ENCODE measurements around the gene GRID2. TPM values are rescaled to one million over a fixed set of nuclear protein-coding genes. Genes with fewer than 3 reads are reported as not detected.

The GRID2 gene
- total RNA-seq, 1 donor from 2014 or later, result not detected

DNA sequence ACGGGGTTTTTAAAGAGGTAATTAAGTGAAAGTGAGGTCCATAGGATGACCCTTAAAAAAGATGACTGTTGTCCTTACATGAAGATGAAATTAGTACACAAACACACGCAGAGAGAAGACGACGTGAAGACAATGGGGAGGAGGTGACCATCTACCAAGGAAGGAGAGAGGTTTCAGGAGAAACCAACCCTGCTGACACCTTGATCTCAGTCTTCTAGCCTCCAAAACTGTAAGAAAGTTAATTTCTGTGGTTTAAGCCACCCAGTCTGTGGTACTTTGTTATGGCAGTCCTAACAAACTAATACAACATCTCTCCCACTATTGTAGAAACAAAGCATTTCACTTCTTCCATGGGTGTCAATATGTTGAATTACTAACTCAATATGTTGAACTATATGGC is 1385.2 kb downstream of the GRID2 start:
- TF ChIP-seq, protein P1, sequence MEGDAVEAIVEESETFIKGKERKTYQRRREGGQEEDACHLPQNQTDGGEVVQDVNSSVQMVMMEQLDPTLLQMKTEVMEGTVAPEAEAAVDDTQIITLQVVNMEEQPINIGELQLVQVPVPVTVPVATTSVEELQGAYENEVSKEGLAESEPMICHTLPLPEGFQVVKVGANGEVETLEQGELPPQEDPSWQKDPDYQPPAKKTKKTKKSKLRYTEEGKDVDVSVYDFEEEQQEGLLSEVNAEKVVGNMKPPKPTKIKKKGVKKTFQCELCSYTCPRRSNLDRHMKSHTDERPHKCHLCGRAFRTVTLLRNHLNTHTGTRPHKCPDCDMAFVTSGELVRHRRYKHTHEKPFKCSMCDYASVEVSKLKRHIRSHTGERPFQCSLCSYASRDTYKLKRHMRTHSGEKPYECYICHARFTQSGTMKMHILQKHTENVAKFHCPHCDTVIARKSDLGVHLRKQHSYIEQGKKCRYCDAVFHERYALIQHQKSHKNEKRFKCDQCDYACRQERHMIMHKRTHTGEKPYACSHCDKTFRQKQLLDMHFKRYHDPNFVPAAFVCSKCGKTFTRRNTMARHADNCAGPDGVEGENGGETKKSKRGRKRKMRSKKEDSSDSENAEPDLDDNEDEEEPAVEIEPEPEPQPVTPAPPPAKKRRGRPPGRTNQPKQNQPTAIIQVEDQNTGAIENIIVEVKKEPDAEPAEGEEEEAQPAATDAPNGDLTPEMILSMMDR (conservative IDR thresholded peaks at IDR 0.05; ENCODE audit: low read depth, low read length), result no peak
- no peak for DNase-seq (ENCODE audit: low read depth)
- H3K4me3 ChIP-seq (ENCODE audit: low read depth, low read length), result no peak overlapping the region

DNA sequence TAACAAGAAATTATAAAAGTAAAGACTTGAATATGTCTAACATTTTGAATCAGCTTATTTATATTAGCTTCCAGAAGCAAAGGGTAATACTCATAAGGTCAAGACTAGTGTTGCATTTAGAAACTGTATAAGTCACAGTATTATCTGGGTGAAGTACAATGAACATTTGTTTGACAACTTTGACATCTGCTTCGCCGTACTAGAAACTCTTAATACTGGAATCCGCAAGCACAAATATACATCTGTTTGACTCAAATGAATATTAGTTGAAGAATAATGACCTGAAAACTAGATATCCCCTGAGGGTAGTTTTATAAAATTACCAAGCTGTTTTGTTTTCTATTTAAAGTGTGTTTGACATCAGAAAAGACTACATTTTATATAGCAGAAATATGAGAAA is 1389.4 kb downstream of the GRID2 start:
- no peak overlapping the region for H3K4me3 ChIP-seq (ENCODE audit: low read depth, low read length)
- TF ChIP-seq, protein P1 (conservative IDR thresholded peaks at IDR 0.05; ENCODE audit: low read depth, low read length), result no peak
- DNase-seq (ENCODE audit: low read depth), result no peak

- no peak for DNase-seq (ENCODE audit: low read depth)
- TF ChIP-seq, protein P1 (conservative IDR thresholded peaks at IDR 0.05; ENCODE audit: low read depth, low read length), result no peak
- no peak overlapping the region for H3K4me3 ChIP-seq (ENCODE audit: low read depth, low read length)
These were observed 1394.9 kb downstream of the GRID2 start for GRCh38 chr4:93698686-93699085.

DNA sequence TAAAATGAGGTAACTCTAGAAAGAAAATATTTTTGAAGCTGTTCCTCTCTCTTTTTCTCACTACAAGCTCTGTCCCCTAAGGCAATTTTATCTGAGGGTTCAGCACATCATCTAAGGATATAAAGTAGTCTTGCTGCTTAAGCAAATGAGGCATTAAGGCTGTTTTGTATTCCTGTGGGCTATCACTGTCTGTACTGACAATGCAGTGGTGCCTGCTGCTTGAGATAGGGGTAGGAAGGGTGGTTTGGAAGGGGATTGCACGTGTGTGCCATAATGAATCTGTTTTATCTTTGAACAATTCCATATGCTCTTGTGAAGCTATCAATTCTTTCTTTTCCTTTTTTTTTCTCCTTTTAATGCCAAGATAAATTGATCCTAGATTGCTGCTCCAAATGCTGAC is 1396.8 kb downstream of the GRID2 start:
- TF ChIP-seq, protein P1 (conservative IDR thresholded peaks at IDR 0.05; ENCODE audit: low read depth, low read length), result no peak
- DNase-seq (ENCODE audit: low read depth), result no peak
- H3K4me3 ChIP-seq (ENCODE audit: low read depth, low read length), result no peak overlapping the region

DNA sequence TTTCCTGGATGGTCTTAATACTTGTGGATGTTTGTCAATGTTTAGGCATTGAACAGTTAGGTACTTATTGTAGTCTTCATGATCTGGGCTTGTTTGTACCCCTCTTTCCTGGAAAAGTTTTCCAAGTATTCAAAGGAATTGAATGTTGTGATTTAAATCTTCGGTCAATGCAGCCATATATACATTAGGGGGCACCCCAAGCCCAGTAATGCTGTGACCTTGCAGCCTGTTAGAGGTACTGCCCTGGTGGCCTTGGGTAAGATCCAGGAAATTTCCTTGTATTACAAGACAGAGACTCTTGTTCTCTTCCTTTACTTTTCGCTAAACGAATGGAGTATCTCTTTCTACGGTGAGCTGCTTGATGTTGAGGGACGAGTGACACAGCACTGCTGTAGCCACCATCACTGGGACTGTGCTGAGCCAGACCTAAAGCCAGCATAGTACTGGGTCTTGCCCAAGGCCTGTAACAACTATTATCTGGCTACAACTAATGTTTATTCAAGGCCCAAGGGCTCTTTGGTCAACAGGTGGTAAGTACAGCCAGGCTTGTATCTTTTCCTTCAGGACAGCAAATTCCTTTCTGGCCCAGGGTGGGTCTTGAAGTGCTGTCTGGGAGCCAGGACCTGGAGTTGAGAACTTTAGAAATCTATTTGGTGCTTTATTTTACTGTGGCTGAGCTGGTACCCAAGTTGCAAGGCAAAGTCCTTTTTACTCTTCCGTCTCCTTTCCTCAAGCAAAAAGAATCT is 1406.5 kb downstream of the GRID2 start:
- TF ChIP-seq, protein P1 (conservative IDR thresholded peaks at IDR 0.05; ENCODE audit: low read depth, low read length), result peak; percentile 13
- H3K4me3 ChIP-seq (ENCODE audit: low read depth, low read length), result no peak overlapping the region
- DNase-seq (ENCODE audit: low read depth), result no peak

- H3K4me3 ChIP-seq (ENCODE audit: low read depth, low read length), result no peak overlapping the region
- TF ChIP-seq, protein P1 (conservative IDR thresholded peaks at IDR 0.05; ENCODE audit: low read depth, low read length), result no peak
- DNase-seq (ENCODE audit: low read depth), result no peak
These were observed 1407.2 kb downstream of the GRID2 start for GRCh38 chr4:93710847-93711430.

DNA sequence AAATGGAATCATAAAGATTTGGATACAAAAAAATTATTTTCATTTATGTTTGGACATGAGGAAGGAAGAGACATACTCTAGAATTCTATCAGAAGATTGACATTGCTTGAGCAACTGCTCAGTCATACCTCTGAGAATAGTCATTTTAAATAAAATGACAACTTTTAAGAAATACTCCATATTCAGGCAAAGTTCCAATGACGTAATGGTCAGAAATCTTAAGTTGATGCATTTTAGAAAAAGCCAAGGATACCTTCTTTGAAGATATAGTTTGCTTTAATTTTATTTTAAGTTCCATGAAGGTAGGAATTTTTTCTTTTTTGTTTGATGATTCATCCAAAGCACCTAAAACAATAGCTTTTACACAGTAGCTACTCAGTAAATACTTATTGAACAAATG is 1414.5 kb downstream of the GRID2 start:
- H3K4me3 ChIP-seq (ENCODE audit: low read depth, low read length), result no peak overlapping the region
- no peak for DNase-seq (ENCODE audit: low read depth)
- TF ChIP-seq, protein P1 (conservative IDR thresholded peaks at IDR 0.05; ENCODE audit: low read depth, low read length), result no peak

All from epithelial cell of proximal tubule (primary cell).